A549 (cell line): ENCODE results near the gene PLPP4.

Experiments
- BCL3 ChIP-seq: fragments of >200 bp; sonication (Bioruptor Twin); formaldehyde crosslinking; IDR thresholded peaks from 3 replicates; pipeline ENCODE4 v1.6.1; 2016
- CEBPB ChIP-seq, 2 experiments: fragments of >200 bp in 1 of 2; sonication (Bioruptor Twin) in 1 of 2; formaldehyde crosslinking in 1 of 2; IDR thresholded peaks; 2 replicates each; pipeline ENCODE4 v1.6.1; 2012 to 2016
- CTCF ChIP-seq: fragments of >200 bp; sonication (Bioruptor Twin); formaldehyde crosslinking; IDR thresholded peaks from 3 replicates; pipeline ENCODE4 v1.5.1; 2016
- E2F6 ChIP-seq: IDR thresholded peaks from 2 replicates; pipeline ENCODE4 v1.6.1; 2012; ENCODE audit warnings: low read depth, borderline replicate concordance
- EP300 ChIP-seq, 2 experiments: fragments of >200 bp; sonication (Bioruptor Twin); formaldehyde crosslinking; IDR thresholded peaks; 2 replicates in 1 of 2; 3 replicates in 1 of 2; pipeline ENCODE4 v1.6.1; 2016 to 2017
- GATA3 ChIP-seq: IDR thresholded peaks from 2 replicates; pipeline ENCODE4 v1.6.1; 2012; ENCODE audit warnings: borderline replicate concordance
- HDAC2 ChIP-seq: fragments of 200-600 bp; sonication (generic); IDR thresholded peaks from 2 replicates; pipeline ENCODE4 v1.6.1; 2016
- JUNB ChIP-seq: fragments of >200 bp; sonication (Bioruptor Twin); formaldehyde crosslinking; IDR thresholded peaks from 2 replicates; pipeline ENCODE4 v1.6.1; 2016
- POLR2A ChIP-seq: IDR thresholded peaks from 2 replicates; pipeline ENCODE4 v1.6.1; 2012; ENCODE audit warnings: mild to moderate bottlenecking, low read length
- RAD21 ChIP-seq, 2 experiments: fragments of >200 bp in 1 of 2; sonication (Bioruptor Twin) in 1 of 2; formaldehyde crosslinking in 1 of 2; IDR thresholded peaks in 1 of 2; conservative IDR thresholded peaks in 1 of 2; 2 replicates in 1 of 2; 3 replicates in 1 of 2; pipeline ENCODE4 v1.6.1; 2012 to 2018; ENCODE audit warnings: inconsistent platforms in 1 of 2
- REST ChIP-seq: fragments of 200-600 bp; sonication (generic); IDR thresholded peaks from 2 replicates; pipeline ENCODE4 v1.6.1; 2016; ENCODE audit warnings: antibody characterized with exemption, mild to moderate bottlenecking, moderate library complexity
- RFX5 ChIP-seq: fragments of 450-650 bp; IDR thresholded peaks from 2 replicates; pipeline ENCODE4 v1.7.1; 2014; ENCODE audit warnings: antibody characterized with exemption, mild to moderate bottlenecking, moderate library complexity
- RNF2 ChIP-seq: fragments of 200-600 bp; sonication (generic); IDR thresholded peaks from 2 replicates; pipeline ENCODE4 v1.6.1; 2016; ENCODE audit warnings: low read depth, mild to moderate bottlenecking, antibody characterized with exemption, moderate library complexity, borderline replicate concordance
- USF2 ChIP-seq: fragments of 450-650 bp; IDR thresholded peaks from 2 replicates; pipeline ENCODE4 v1.6.1; 2014; ENCODE audit warnings: antibody characterized with exemption

- TF ChIP-seq CEBPB (IDR thresholded peaks at IDR 0.05) (no peak), RAD21 (conservative IDR thresholded peaks at IDR 0.05 in 1 of 2, IDR thresholded peaks at IDR 0.05 in 1 of 2) (no peak), CTCF (no peak), BCL3 (no peak), HDAC2 (no peak), REST (no peak), E2F6 (no peak), GATA3 (no peak), JUNB (no peak), USF2 (no peak), RNF2 (no peak), RFX5 (no peak), POLR2A (no peak), EP300 (IDR thresholded peaks at IDR 0.05) (no peak)
These were observed 26.7 kb downstream of the PLPP4 start for GRCh38 chr10:120483651-120484301.
